Thyroid gland (tissue), 4 donors: ENCODE results near the gene EGFR. TPM values are rescaled to one million over a fixed set of nuclear protein-coding genes. Genes with fewer than 3 reads are reported as not detected.

Experiments used
- DNase-seq, 2 donors: peaks; one replicate each; pipeline ENCODE4 v3.0.0-alpha.2; 2019
- H3K27ac ChIP-seq, 3 donors: fragments of 200-600 bp; sonication (generic); 1 replicate in 2 of 3; 2 replicates in 1 of 3; pipeline ENCODE4 v1.5.1; 2016 to 2019; ENCODE audit warnings: mild to moderate bottlenecking in 1 of 3, moderate library complexity in 1 of 3
- H3K27me3 ChIP-seq: fragments of 200-600 bp; sonication (generic); one replicate; pipeline ENCODE4 v1.5.1; 2019
- H3K36me3 ChIP-seq, 2 donors: fragments of 200-600 bp; sonication (generic); one replicate each; pipeline ENCODE4 v1.5.1; 2016 to 2019
- H3K4me1 ChIP-seq, 2 donors: fragments of 200-600 bp; sonication (generic); one replicate each; pipeline ENCODE4 v1.5.1; 2017 to 2019
- H3K4me3 ChIP-seq, 3 donors: fragments of 200-600 bp; sonication (generic); replicated peaks in 1 of 3; 1 replicate in 2 of 3; 2 replicates in 1 of 3; pipeline ENCODE4 v1.5.1; 2016; ENCODE audit warnings: mild to moderate bottlenecking in 1 of 3
- H3K9me3 ChIP-seq: fragments of 200-600 bp; sonication (generic); one replicate; pipeline ENCODE4 v1.5.1; 2017
- CTCF ChIP-seq, 6 experiments: fragments of 200-600 bp in 3 of 6; fragments of 450-650 bp in 3 of 6; sonication (generic) in 3 of 6; IDR thresholded peaks; one replicate each; pipeline ENCODE4 v1.5.1; 2016 to 2019; ENCODE audit warnings: antibody characterized with exemption in 6 of 6, mild to moderate bottlenecking in 2 of 6, inconsistent platforms in 1 of 6, moderate library complexity in 1 of 6
- POLR2A ChIP-seq, 2 donors: fragments of 450-650 bp; IDR thresholded peaks; one replicate each; pipeline ENCODE4 v1.6.1; 2017; ENCODE audit warnings: antibody characterized with exemption in 2 of 2, mild to moderate bottlenecking in 2 of 2, moderate library complexity in 1 of 2
- WGBS, 2 donors: methylation state at CpG; one replicate each; pipeline ENCODE4 v1.1.5; 2017; 5-methylcytosine and 5-hydroxymethylcytosine counted together
- intact Hi-C: fragments of 100-400 bp; cut with DNase I; formaldehyde crosslinking; loops from one replicate; pipeline ENCODE4 v1.15.1; 2023
- total RNA-seq, 4 donors: library from RNA; depleted of rRNA; stranded (reverse); fragments of >200 nt; gene quantifications; one replicate each; pipeline ENCODE4 v1.2.3, GENCODE V29; 2016

EGFR gene
- total RNA-seq, 4 donors from 2014 or later = 57.5 to 96.2 (median 84.7) TPM

- Histone ChIP-seq H3K36me3 (no peaks in the 10 kb centered on the region), H3K4me1 (peaks cover 9 to 13% of the 10 kb centered on the region in 2 donors), H3K27ac (no peak overlapping the region), H3K9me3 (no peaks in the 10 kb centered on the region), H3K4me3 (no peak overlapping the region), H3K27me3 (no peaks in the 10 kb centered on the region)
- intact Hi-C loops = no loop called here
- TF ChIP-seq CTCF (IDR thresholded peaks at IDR 0.05) (no peak), POLR2A (IDR thresholded peaks at IDR 0.05) (no peak)
- WGBS, 2 donors = 74 to 85% methylated on average over 21 of the region's 21 CpGs
- DNase-seq = no peak
These were observed 81.9 kb downstream of the EGFR start for GRCh38 chr7:55100544-55101327.

- DNase-seq = no peak
- H3K4me3 ChIP-seq = no peak overlapping the region
- no peaks in the 10 kb centered on the region for H3K36me3 ChIP-seq
- no peak for TF ChIP-seq POLR2A (IDR thresholded peaks at IDR 0.05)
- TF ChIP-seq CTCF (IDR thresholded peaks at IDR 0.05) = no peak
- 94 to 97% methylated on average over 9 of the region's 9 CpGs for WGBS, 2 donors
- H3K27ac ChIP-seq = no peak overlapping the region
- no peaks in the 10 kb centered on the region for H3K9me3 ChIP-seq
- intact Hi-C loops = no loop called here
- H3K4me1 ChIP-seq = peaks cover 9 to 13% of the 10 kb centered on the region in 2 donors
- no peaks in the 10 kb centered on the region for H3K27me3 ChIP-seq
These were observed 82.5 kb downstream of the EGFR start for GRCh38 chr7:55101359-55101758.

- no peaks in the 10 kb centered on the region for H3K9me3 ChIP-seq
- no peak overlapping the region for H3K27ac ChIP-seq
- intact Hi-C loops = no loop called here
- no peak for DNase-seq
- no peaks in the 10 kb centered on the region for H3K36me3 ChIP-seq
- peaks cover 7 to 9% of the 10 kb centered on the region in 2 donors for H3K4me1 ChIP-seq
- no peak for TF ChIP-seq POLR2A (IDR thresholded peaks at IDR 0.05)
- TF ChIP-seq CTCF (IDR thresholded peaks at IDR 0.05) = no peak
- H3K4me3 ChIP-seq = no peak overlapping the region
- no peaks in the 10 kb centered on the region for H3K27me3 ChIP-seq
- 94 to 99% methylated on average over 11 to 12 of the region's 12 CpGs for WGBS, 2 donors
These were observed 85.3 kb downstream of the EGFR start for GRCh38 chr7:55104123-55104522.

- intact Hi-C loops = no loop called here
- peaks cover 7 to 11% of the 10 kb centered on the region in 2 donors for H3K4me1 ChIP-seq
- no peaks in the 10 kb centered on the region for H3K27me3 ChIP-seq
- 67 to 68% methylated on average over 3 of the region's 3 CpGs for whole genome bisulfite sequencing, 2 donors
- TF ChIP-seq CTCF (IDR thresholded peaks at IDR 0.05) (no peak), POLR2A (IDR thresholded peaks at IDR 0.05) (no peak)
- H3K4me3 ChIP-seq = no peak overlapping the region
- H3K27ac ChIP-seq = no peak overlapping the region
- no peak for DNase-seq
- H3K9me3 ChIP-seq = no peaks in the 10 kb centered on the region
- H3K36me3 ChIP-seq = no peaks in the 10 kb centered on the region
These were observed 86.1 kb downstream of the EGFR start for GRCh38 chr7:55104712-55105433.

GRCh38 chr7:55105952-55106351, 87.1 kb downstream of the EGFR start:
- Histone ChIP-seq H3K36me3 (no peaks in the 10 kb centered on the region), H3K9me3 (no peaks in the 10 kb centered on the region), H3K4me3 (no peak overlapping the region), H3K27ac (no peak overlapping the region), H3K27me3 (no peaks in the 10 kb centered on the region), H3K4me1 (peaks cover 7 to 19% of the 10 kb centered on the region in 2 donors)
- TF ChIP-seq POLR2A (IDR thresholded peaks at IDR 0.05) = no peak
- TF ChIP-seq CTCF (IDR thresholded peaks at IDR 0.05) = no peak
- intact Hi-C loops = no loop called here
- 91 to 99% methylated on average over 6 of the region's 6 CpGs for WGBS, 2 donors
- DNase-seq = no peak
